GM23338 (cell line): ENCODE data around the gene SMG1. TPM values are rescaled to one million over a fixed set of nuclear protein-coding genes. Genes with fewer than 3 reads are reported as not detected.

ENCODE experiments used
- ATAC-seq: fragments of 200-7000 bp; cut with Tn5 transposase; 3 replicates; pipeline ENCODE4 v1.9.1; 2020
- DNase-seq: peaks from one replicate; pipeline ENCODE4 v3.0.0-alpha.2; 2015; ENCODE audit warnings: low spot score
- H2AFZ ChIP-seq: fragments of 200-600 bp; sonication (generic); 2 replicates; pipeline ENCODE4 v1.8.0; 2016; ENCODE audit warnings: antibody characterized with exemption, mild to moderate bottlenecking, moderate library complexity
- H3F3A ChIP-seq: fragments of 200-600 bp; sonication (generic); replicated peaks from 2 replicates; pipeline ENCODE4 v1.8.0; 2017; ENCODE audit warnings: antibody characterized with exemption, mixed run types, low read depth
- H3K27ac ChIP-seq: fragments of 200-600 bp; sonication (generic); 2 replicates; pipeline ENCODE4 v1.6.1; 2016; ENCODE audit warnings: low read depth
- H3K27me3 ChIP-seq: fragments of 200-600 bp; sonication (generic); 2 replicates; pipeline ENCODE4 v1.8.0; 2016; ENCODE audit warnings: mild to moderate bottlenecking, mixed run types, moderate library complexity; ENCODE audit not compliant: insufficient read depth
- H3K36me3 ChIP-seq: fragments of 200-600 bp; sonication (generic); 2 replicates; pipeline ENCODE4 v1.8.0; 2016; ENCODE audit warnings: mild to moderate bottlenecking; ENCODE audit not compliant: insufficient read depth
- H3K4me1 ChIP-seq: fragments of 200-600 bp; sonication (generic); 2 replicates; pipeline ENCODE4 v1.8.0; 2016; ENCODE audit warnings: mild to moderate bottlenecking, moderate library complexity; ENCODE audit not compliant: insufficient read depth
- H3K4me2 ChIP-seq: fragments of 200-600 bp; sonication (generic); 2 replicates; pipeline ENCODE4 v1.7.1; 2017; ENCODE audit warnings: mixed run types
- H3K4me3 ChIP-seq: fragments of 200-600 bp; sonication (generic); 2 replicates; pipeline ENCODE4 v1.6.1; 2016; ENCODE audit warnings: mixed run types
- H3K79me2 ChIP-seq: fragments of 200-600 bp; sonication (generic); replicated peaks from 2 replicates; pipeline ENCODE4 v1.8.0; 2017; ENCODE audit warnings: mild to moderate bottlenecking; ENCODE audit not compliant: insufficient read depth
- H3K9me2 ChIP-seq: fragments of 200-600 bp; sonication (generic); 2 replicates; pipeline ENCODE4 v1.8.0; 2017; ENCODE audit not compliant: insufficient read depth
- H4K20me1 ChIP-seq: fragments of 200-600 bp; sonication (generic); replicated peaks from 2 replicates; pipeline ENCODE4 v1.8.0; 2017; ENCODE audit warnings: mild to moderate bottlenecking; ENCODE audit not compliant: insufficient read depth
- H3K27ac Mint-ChIP-seq: 2 replicates; pipeline ENCODE4 v1.8.0; 2020; ENCODE audit warnings: inconsistent platforms, mild to moderate bottlenecking, moderate library complexity, mixed read lengths
- H3K27me3 Mint-ChIP-seq: 3 replicates; pipeline ENCODE4 v1.8.0; 2022; ENCODE audit warnings: low read depth, mild to moderate bottlenecking, moderate library complexity, mixed read lengths, inconsistent platforms; ENCODE audit not compliant: insufficient read depth, poor library complexity
- H3K36me3 Mint-ChIP-seq: 3 replicates; pipeline ENCODE4 v1.8.0; 2021; ENCODE audit warnings: low read depth, mild to moderate bottlenecking, inconsistent platforms, moderate library complexity, mixed read lengths
- H3K4me1 Mint-ChIP-seq: 3 replicates; pipeline ENCODE4 v1.8.0; 2020; ENCODE audit warnings: mild to moderate bottlenecking, inconsistent platforms, mixed read lengths
- H3K4me3 Mint-ChIP-seq: 3 replicates; pipeline ENCODE4 v1.8.0; 2021; ENCODE audit warnings: moderate library complexity, mild to moderate bottlenecking, inconsistent platforms, mixed read lengths
- H3K9me3 Mint-ChIP-seq: 3 replicates; pipeline ENCODE4 v1.8.0; 2020; ENCODE audit warnings: moderate library complexity, mild to moderate bottlenecking, inconsistent platforms, mixed read lengths
- CREB1 ChIP-seq: fragments of 250-450 bp; sonication (Bioruptor Pico); IDR thresholded peaks from 2 replicates; pipeline ENCODE4 v1.5.0; 2020; ENCODE audit warnings: low read depth, mild to moderate bottlenecking, moderate library complexity
- CTCF ChIP-seq, 2 experiments: fragments of 200-600 bp in 1 of 2; sonication (generic) in 1 of 2; conservative IDR thresholded peaks; 2 replicates each; pipeline versions ENCODE4 v1.5.1 to v1.6.1; 2016 to 2017; ENCODE audit warnings: antibody characterized with exemption in 2 of 2, low read depth in 2 of 2, mild to moderate bottlenecking in 2 of 2, moderate library complexity in 1 of 2
- ETS1 ChIP-seq: IDR thresholded peaks from 2 replicates; pipeline ENCODE4 v1.6.1; 2016; ENCODE audit warnings: antibody characterized with exemption
- EZH2 ChIP-seq: fragments of 200-600 bp; sonication (generic); IDR thresholded peaks from one replicate; pipeline ENCODE4 v1.8.0; 2017; ENCODE audit warnings: antibody characterized with exemption, mild to moderate bottlenecking, low read depth; ENCODE audit not compliant: unreplicated experiment
- POLR2AphosphoS5 ChIP-seq: IDR thresholded peaks from 2 replicates; pipeline ENCODE4 v1.6.1; 2016; ENCODE audit warnings: antibody characterized with exemption, low read depth
- REST ChIP-seq: IDR thresholded peaks from one replicate; pipeline ENCODE4 v1.6.1; 2018; ENCODE audit warnings: antibody characterized with exemption; ENCODE audit not compliant: unreplicated experiment
- STAT1 ChIP-seq: IDR thresholded peaks from one replicate; pipeline ENCODE4 v1.6.1; 2016; ENCODE audit warnings: antibody characterized with exemption; ENCODE audit not compliant: unreplicated experiment
- ZNF462 ChIP-seq: fragments of 250-450 bp; sonication (Bioruptor Pico); IDR thresholded peaks from 2 replicates; pipeline ENCODE4 v1.5.0; 2020; ENCODE audit warnings: mild to moderate bottlenecking, moderate library complexity
- polyA plus RNA-seq: library from polyadenylated mRNA; unstranded; fragments of >200 nt; fragmentation: Nextera tagmentation; extraction: Ambion mirVana; gene quantifications from 2 replicates; pipeline ENCODE4 v1.2.1, GENCODE V29; 2016
- total RNA-seq: library from RNA; depleted of rRNA; stranded (reverse); fragments of >200 nt; shearing (Covaris generic); gene quantifications from 2 replicates; pipeline ENCODE4 v1.2.3, GENCODE V29; 2014

SMG1 gene
- total and polyA plus RNA-seq, 2 experiments from 2014 or later: 18.6 to 119 TPM

GRCh38 chr16:18801145-18801972 is 124.8 kb downstream of the SMG1 start, which contains the start of gene ARL6IP1:
TSS of gene ARL6IP1 (minus strand) at chr16:18801549. CDS start at chr16:18801466, 83 bp downstream.
- Mint-ChIP-seq H3K9me3 (no peaks in the 10 kb centered on the region), H3K4me3 (peak within 1 kb of the TSS; percentile 92), H3K27ac (peak within 1 kb of the TSS; percentile 97), H3K27me3 (peaks cover 20% of the 10 kb centered on the region), H3K36me3 (peaks cover 37% of the 10 kb centered on the region), H3K4me1 (peaks cover 45% of the 10 kb centered on the region)
- Histone ChIP-seq H3F3A (peaks cover 4% of the 10 kb centered on the region), H3K27me3 (no peaks in the 10 kb centered on the region), H3K4me3 (peak within 1 kb of the TSS; percentile 88), H3K27ac (peak within 1 kb of the TSS; percentile 98), H3K9me2 (no peaks in the 10 kb centered on the region), H3K36me3 (peaks cover 24% of the 10 kb centered on the region), H3K79me2 (peaks cover 53% of the 10 kb centered on the region), H3K4me1 (peaks cover 45% of the 10 kb centered on the region), H2AFZ (no peak within 1 kb of the TSS), H3K4me2 (peak within 1 kb of the TSS; percentile 84), H4K20me1 (peaks cover 24% of the 10 kb centered on the region)
- no peak for TF ChIP-seq STAT1
- TF ChIP-seq CTCF (conservative IDR thresholded peaks at IDR 0.05; ENCODE audit: low read depth in 2 of 2): peak; percentile 56 to 81
- TF ChIP-seq REST: peak; percentile 16
- TF ChIP-seq POLR2AphosphoS5: peak; percentile 99
- peak; percentile 45; the same call in 1 of the 2 replicates for TF ChIP-seq ETS1
- peak; percentile 69 for TF ChIP-seq CREB1 (CRISPR knock-in tag)
- DNase-seq (peak; percentile 100), ATAC-seq (peak; percentile 94)

GRCh38 chr16:18800775-18801144 is 125.4 kb downstream of the SMG1 start:
- Histone ChIP-seq H3K27me3 (no peaks in the 10 kb centered on the region), H3K9me2 (no peaks in the 10 kb centered on the region), H3K27ac (no peak overlapping the region), H4K20me1 (peaks cover 30% of the 10 kb centered on the region), H3K36me3 (peaks cover 30% of the 10 kb centered on the region), H3K4me3 (peak overlapping the region; percentile 88), H3K4me1 (peaks cover 39% of the 10 kb centered on the region), H3K79me2 (peaks cover 58% of the 10 kb centered on the region), H3K4me2 (peak overlapping the region; percentile 84), H3F3A (peaks cover 4% of the 10 kb centered on the region), H2AFZ (no peak overlapping the region)
- DNase-seq: peak; percentile 66
- peaks cover 20% of the 10 kb centered on the region for H3K27me3 Mint-ChIP-seq
- peak overlapping the region; percentile 80 for H3K27ac Mint-ChIP-seq
- peak; percentile 5 for ATAC-seq
- no peaks in the 10 kb centered on the region for H3K9me3 Mint-ChIP-seq
- peak overlapping the region; percentile 92 for H3K4me3 Mint-ChIP-seq
- peaks cover 39% of the 10 kb centered on the region for H3K4me1 Mint-ChIP-seq
- H3K36me3 Mint-ChIP-seq: peaks cover 42% of the 10 kb centered on the region
- TF ChIP-seq ZNF462 (CRISPR knock-in tag) (no peak), EZH2 (no peak)
